AG04450 (cell line): ENCODE data around the gene AP2A2. TPM values are rescaled to one million over a fixed set of nuclear protein-coding genes. Genes with fewer than 3 reads are reported as not detected.

Experiments used
- CTCF ChIA-PET: fragments of 300-600, 350-600 bp; formaldehyde crosslinking; extraction: SDS; loops from one replicate; lab custom pipeline; 2022; ENCODE audit warnings: antibody characterized with exemption, inconsistent platforms; lab: Charles Lee
- POLR2A ChIA-PET: fragments of 350-600 bp; formaldehyde crosslinking; extraction: SDS; loops from one replicate; lab custom pipeline; 2021; ENCODE audit warnings: antibody characterized with exemption, inconsistent platforms; lab: Yijun Ruan, JAX
- DNase-seq: peaks from one replicate; pipeline ENCODE4 v3.0.0-alpha.2; 2011; ENCODE audit warnings: low read depth, low spot score
- H3K27ac ChIP-seq: one replicate; pipeline ENCODE4 v1.5.1; 2012; ENCODE audit warnings: low read depth, low read length, control low read depth
- H3K27me3 ChIP-seq: one replicate; pipeline ENCODE4 v1.6.0; 2012; ENCODE audit warnings: low read length; ENCODE audit not compliant: control insufficient read depth, insufficient read depth
- H3K4me3 ChIP-seq: 2 replicates; pipeline ENCODE4 v1.5.1; 2011; ENCODE audit warnings: mild to moderate bottlenecking, low read depth, low read length, control low read depth
- H3K9me3 ChIP-seq: 2 replicates; pipeline ENCODE4 v1.5.1; 2012; ENCODE audit warnings: low read length; ENCODE audit not compliant: control insufficient read depth, insufficient read depth
- polyA plus RNA-seq: library from polyadenylated mRNA; depleted of rRNA; stranded (reverse); fragments of >200 nt; gene quantifications from 2 replicates; pipeline ENCODE4 v1.2.3, GENCODE V29; 2011
- TF ChIP-seq, protein P1 (sequence below): IDR thresholded peaks from 2 replicates; pipeline ENCODE4 v1.5.1; 2011; ENCODE audit warnings: low read depth, low read length, control low read depth, inconsistent platforms

AP2A2 gene
- polyA plus RNA-seq, 1 experiment, result 54.2 TPM

DNA sequence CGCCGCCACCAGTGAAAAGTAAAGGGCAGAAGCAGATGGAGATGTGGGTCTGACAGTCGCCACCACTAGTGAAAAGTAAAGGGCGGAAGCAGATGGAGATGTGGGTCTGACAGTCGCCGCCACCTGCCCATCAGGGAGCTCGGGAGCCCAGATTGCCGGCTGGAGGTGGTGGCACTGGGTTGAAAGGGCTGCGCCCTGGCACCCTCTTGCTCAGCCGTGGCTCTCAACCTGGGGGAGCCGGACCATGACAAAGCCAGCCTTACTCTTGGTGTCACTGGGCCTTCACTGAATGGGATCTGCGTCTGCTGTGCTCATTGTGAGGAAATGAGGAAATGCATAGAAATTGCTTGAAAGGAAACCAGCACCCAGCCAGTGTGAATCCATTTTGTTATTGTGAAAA, 36.3 kb downstream of the AP2A2 start:
- POLR2A ChIA-PET, result interaction anchor here (0.6 kb wide), 1 partner anchor 32 kb away, joined by 4 read pairs; no protein-coding TSS in a partner anchor
- TF ChIP-seq, protein P1, sequence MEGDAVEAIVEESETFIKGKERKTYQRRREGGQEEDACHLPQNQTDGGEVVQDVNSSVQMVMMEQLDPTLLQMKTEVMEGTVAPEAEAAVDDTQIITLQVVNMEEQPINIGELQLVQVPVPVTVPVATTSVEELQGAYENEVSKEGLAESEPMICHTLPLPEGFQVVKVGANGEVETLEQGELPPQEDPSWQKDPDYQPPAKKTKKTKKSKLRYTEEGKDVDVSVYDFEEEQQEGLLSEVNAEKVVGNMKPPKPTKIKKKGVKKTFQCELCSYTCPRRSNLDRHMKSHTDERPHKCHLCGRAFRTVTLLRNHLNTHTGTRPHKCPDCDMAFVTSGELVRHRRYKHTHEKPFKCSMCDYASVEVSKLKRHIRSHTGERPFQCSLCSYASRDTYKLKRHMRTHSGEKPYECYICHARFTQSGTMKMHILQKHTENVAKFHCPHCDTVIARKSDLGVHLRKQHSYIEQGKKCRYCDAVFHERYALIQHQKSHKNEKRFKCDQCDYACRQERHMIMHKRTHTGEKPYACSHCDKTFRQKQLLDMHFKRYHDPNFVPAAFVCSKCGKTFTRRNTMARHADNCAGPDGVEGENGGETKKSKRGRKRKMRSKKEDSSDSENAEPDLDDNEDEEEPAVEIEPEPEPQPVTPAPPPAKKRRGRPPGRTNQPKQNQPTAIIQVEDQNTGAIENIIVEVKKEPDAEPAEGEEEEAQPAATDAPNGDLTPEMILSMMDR, result no peak
- Histone ChIP-seq H3K9me3 (no peaks in the 10 kb centered on the region), H3K27ac (no peak overlapping the region), H3K4me3 (no peak overlapping the region), H3K27me3 (no peaks in the 10 kb centered on the region)
- no peak for DNase-seq
- CTCF ChIA-PET, result no interaction called here

DNA sequence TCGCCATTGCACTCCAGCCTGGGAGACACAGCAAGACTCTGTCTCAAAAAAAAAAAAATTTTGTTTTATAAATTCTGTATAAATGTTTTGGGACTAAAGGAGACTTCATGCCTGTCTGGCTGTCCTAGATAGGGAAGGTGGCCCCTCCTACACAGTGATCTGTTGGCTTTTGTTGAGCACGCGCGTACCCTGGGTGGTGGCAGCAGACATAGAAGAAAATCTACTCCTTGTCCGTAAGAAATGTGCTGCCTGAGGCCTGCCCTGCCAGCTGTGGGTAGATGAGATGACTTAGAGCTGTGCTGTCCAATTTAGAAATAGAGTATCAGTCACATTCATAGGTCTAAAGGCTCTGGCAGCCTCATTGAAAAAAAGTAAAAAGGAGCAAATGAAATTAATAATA, 37.0 kb downstream of the AP2A2 start:
- Histone ChIP-seq H3K9me3 (no peaks in the 10 kb centered on the region), H3K4me3 (no peak overlapping the region), H3K27me3 (no peaks in the 10 kb centered on the region), H3K27ac (no peak overlapping the region)
- CTCF ChIA-PET, result no interaction called here
- no peak for DNase-seq
- POLR2A ChIA-PET, result no interaction called here
- TF ChIP-seq, protein P1, result no peak

- Histone ChIP-seq H3K4me3 (no peak overlapping the region), H3K9me3 (no peaks in the 10 kb centered on the region), H3K27me3 (no peaks in the 10 kb centered on the region), H3K27ac (no peak overlapping the region)
- POLR2A ChIA-PET, result interaction anchor here (0.6 kb wide), 1 partner anchor 26 kb away, joined by 4 read pairs; no protein-coding TSS in a partner anchor
- CTCF ChIA-PET, result no interaction called here
- no peak for DNase-seq
- TF ChIP-seq, protein P1, result no peak
Measured at GRCh38 chr11:963852-964251, 38.2 kb downstream of the AP2A2 start.

DNA sequence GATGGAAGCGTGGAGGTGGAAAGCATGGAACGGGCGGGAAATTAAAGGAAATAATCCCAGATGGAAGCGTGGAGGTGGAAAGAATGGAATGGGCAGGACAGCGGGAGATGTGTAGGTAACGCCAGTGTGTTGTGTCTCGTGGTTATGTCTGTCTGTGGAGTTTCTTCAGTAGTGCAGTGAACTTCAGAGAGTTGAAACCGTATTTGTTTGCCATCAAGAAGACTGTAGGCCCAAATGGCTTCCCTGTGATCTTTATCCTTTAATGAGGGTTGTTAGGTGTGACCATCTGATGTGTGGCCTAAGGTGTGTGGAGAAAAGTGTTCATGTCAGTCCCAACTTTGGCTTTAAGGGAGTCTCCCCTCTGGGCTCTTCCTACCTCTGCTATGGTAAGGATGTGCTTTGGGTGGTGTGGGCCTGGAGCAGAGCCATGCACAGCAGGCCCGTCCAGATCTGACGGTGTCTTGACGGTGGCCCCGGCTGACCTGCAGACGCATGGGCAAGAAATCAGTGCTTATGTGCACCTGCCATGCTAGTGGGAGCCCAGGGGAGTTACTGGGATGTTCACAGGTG, 39.6 kb downstream of the AP2A2 start:
- Histone ChIP-seq H3K9me3 (no peaks in the 10 kb centered on the region), H3K27ac (no peak overlapping the region), H3K27me3 (no peaks in the 10 kb centered on the region), H3K4me3 (no peak overlapping the region)
- POLR2A ChIA-PET, result no interaction called here
- TF ChIP-seq, protein P1, result no peak
- DNase-seq, result no peak
- CTCF ChIA-PET, result no interaction called here

DNA sequence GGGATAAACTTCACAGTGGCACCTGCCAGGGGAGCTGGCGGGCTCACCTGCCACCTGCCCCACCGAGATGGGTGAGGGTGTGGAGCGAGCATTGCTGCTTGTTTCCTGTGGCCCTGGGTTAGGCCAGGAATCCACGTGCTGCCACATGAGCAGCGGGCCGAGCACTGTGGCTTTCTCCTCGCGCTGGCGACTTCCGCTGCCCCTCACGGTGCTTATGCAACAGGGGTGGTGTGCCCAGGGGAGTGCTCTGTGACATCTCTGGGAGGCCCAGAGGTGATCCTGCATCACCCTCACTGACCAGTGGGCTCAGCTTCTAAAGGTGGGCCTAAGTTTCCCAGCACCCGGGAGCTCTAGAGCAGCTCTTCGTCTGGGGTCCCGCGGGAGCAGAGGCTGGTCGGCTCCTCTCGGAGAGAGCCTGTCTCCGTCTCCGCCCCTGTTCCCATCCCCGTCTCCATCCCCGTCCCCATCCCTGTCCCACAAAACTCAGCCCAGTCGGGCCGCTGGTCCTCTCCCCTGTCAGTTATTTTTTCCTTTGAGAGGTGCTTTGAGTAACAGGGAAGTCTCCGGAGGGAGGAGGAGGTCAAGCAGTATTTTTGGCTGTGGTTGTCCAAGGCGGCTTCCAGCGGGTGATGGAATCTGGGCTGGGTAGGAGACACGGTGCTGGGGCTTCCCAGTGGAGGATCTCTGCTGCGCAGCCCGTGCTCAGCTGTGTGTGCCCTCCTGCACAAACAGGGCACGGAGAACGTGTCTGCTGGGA, 42.5 kb downstream of the AP2A2 start:
- Histone ChIP-seq H3K9me3 (no peaks in the 10 kb centered on the region; the same call in 1 of the 2 replicates), H3K27ac (no peak overlapping the region), H3K27me3 (no peaks in the 10 kb centered on the region), H3K4me3 (no peak overlapping the region)
- POLR2A ChIA-PET, result no interaction called here
- DNase-seq, result no peak
- CTCF ChIA-PET, result interaction anchor here (0.6 kb wide), 1 partner anchor 48 kb away, joined by 9 read pairs; no protein-coding TSS in a partner anchor
- TF ChIP-seq, protein P1, result no peak
